ENCODE results near the gene MCTP1. TPM values are rescaled to one million over a fixed set of nuclear protein-coding genes. Genes with fewer than 3 reads are reported as not detected.

The MCTP1 gene
- total RNA-seq, 1 donor from 2014 or later, result 9.1 TPM

GRCh38 chr5:94944160-94944559, 340.7 kb downstream of the MCTP1 start:
- no peak for TF ChIP-seq CTCF (IDR thresholded peaks at IDR 0.05; ENCODE audit: unreplicated experiment)
- Mint-ChIP-seq H3K9me3 (no peaks in the 10 kb centered on the region), H3K36me3 (no peaks in the 10 kb centered on the region), H3K4me3 (no peak overlapping the region), H3K27ac (no peak overlapping the region), H3K27me3 (ENCODE audit: low read depth) (no peaks in the 10 kb centered on the region), H3K4me1 (no peaks in the 10 kb centered on the region)
- no peak for DNase-seq (ENCODE audit: low spot score in 2 of 2, unreplicated experiment in 2 of 2)

- no peaks in the 10 kb centered on the region for H3K4me1 Mint-ChIP-seq
- H3K27ac Mint-ChIP-seq, result no peak overlapping the region
- H3K36me3 Mint-ChIP-seq, result no peaks in the 10 kb centered on the region
- H3K27me3 Mint-ChIP-seq (ENCODE audit: low read depth), result peaks cover 2% of the 10 kb centered on the region
- no peak overlapping the region for H3K4me3 Mint-ChIP-seq
- DNase-seq (ENCODE audit: low spot score in 2 of 2, unreplicated experiment in 2 of 2), result no peak
- H3K9me3 Mint-ChIP-seq, result no peaks in the 10 kb centered on the region
- TF ChIP-seq CTCF (IDR thresholded peaks at IDR 0.05; ENCODE audit: unreplicated experiment), result no peak
Observed at GRCh38 chr5:94941122-94941755, 343.7 kb downstream of the MCTP1 start.

- TF ChIP-seq CTCF (IDR thresholded peaks at IDR 0.05; ENCODE audit: unreplicated experiment), result no peak
- no peak overlapping the region for H3K4me3 Mint-ChIP-seq
- H3K4me1 Mint-ChIP-seq, result peaks cover 13% of the 10 kb centered on the region
- H3K27me3 Mint-ChIP-seq (ENCODE audit: low read depth), result no peaks in the 10 kb centered on the region
- no peaks in the 10 kb centered on the region for H3K36me3 Mint-ChIP-seq
- H3K9me3 Mint-ChIP-seq, result no peaks in the 10 kb centered on the region
- no peak overlapping the region for H3K27ac Mint-ChIP-seq
- DNase-seq (ENCODE audit: low spot score in 2 of 2, unreplicated experiment in 2 of 2), result no peak
Observed at GRCh38 chr5:94932259-94932658, 352.6 kb downstream of the MCTP1 start.

GRCh38 chr5:94928891-94929290, 356.0 kb downstream of the MCTP1 start:
- no peak overlapping the region for H3K4me3 Mint-ChIP-seq
- no peak for DNase-seq (ENCODE audit: low spot score in 2 of 2, unreplicated experiment in 2 of 2)
- H3K36me3 Mint-ChIP-seq, result no peaks in the 10 kb centered on the region
- no peaks in the 10 kb centered on the region for H3K27me3 Mint-ChIP-seq (ENCODE audit: low read depth)
- H3K4me1 Mint-ChIP-seq, result peaks cover 13% of the 10 kb centered on the region
- H3K9me3 Mint-ChIP-seq, result no peaks in the 10 kb centered on the region
- no peak overlapping the region for H3K27ac Mint-ChIP-seq
- TF ChIP-seq CTCF (IDR thresholded peaks at IDR 0.05; ENCODE audit: unreplicated experiment), result no peak

GRCh38 chr5:94920570-94920969, 364.3 kb downstream of the MCTP1 start:
- H3K27ac Mint-ChIP-seq, result no peak overlapping the region
- no peaks in the 10 kb centered on the region for H3K27me3 Mint-ChIP-seq (ENCODE audit: low read depth)
- no peak for DNase-seq (ENCODE audit: low spot score in 2 of 2, unreplicated experiment in 2 of 2)
- no peak for TF ChIP-seq CTCF (IDR thresholded peaks at IDR 0.05; ENCODE audit: unreplicated experiment)
- H3K9me3 Mint-ChIP-seq, result no peaks in the 10 kb centered on the region
- no peaks in the 10 kb centered on the region for H3K36me3 Mint-ChIP-seq
- peaks cover 7% of the 10 kb centered on the region for H3K4me1 Mint-ChIP-seq
- H3K4me3 Mint-ChIP-seq, result no peak overlapping the region

GRCh38 chr5:94916619-94917018, 368.3 kb downstream of the MCTP1 start:
- DNase-seq (ENCODE audit: low spot score in 2 of 2, unreplicated experiment in 2 of 2), result no peak
- Mint-ChIP-seq H3K9me3 (no peaks in the 10 kb centered on the region), H3K27me3 (ENCODE audit: low read depth) (peaks cover 2% of the 10 kb centered on the region), H3K27ac (peak overlapping the region; percentile 35), H3K4me1 (peaks cover 7% of the 10 kb centered on the region), H3K4me3 (no peak overlapping the region), H3K36me3 (no peaks in the 10 kb centered on the region)
- TF ChIP-seq CTCF (IDR thresholded peaks at IDR 0.05; ENCODE audit: unreplicated experiment), result no peak
